ENCODE results near the gene SLC25A25.
"Not testable (repeated sequence)": the region's sequence is repeated elsewhere in the genome, so short reads cannot be mapped to it uniquely, and the experiment has no call there.

SLC25A25 gene

DNA sequence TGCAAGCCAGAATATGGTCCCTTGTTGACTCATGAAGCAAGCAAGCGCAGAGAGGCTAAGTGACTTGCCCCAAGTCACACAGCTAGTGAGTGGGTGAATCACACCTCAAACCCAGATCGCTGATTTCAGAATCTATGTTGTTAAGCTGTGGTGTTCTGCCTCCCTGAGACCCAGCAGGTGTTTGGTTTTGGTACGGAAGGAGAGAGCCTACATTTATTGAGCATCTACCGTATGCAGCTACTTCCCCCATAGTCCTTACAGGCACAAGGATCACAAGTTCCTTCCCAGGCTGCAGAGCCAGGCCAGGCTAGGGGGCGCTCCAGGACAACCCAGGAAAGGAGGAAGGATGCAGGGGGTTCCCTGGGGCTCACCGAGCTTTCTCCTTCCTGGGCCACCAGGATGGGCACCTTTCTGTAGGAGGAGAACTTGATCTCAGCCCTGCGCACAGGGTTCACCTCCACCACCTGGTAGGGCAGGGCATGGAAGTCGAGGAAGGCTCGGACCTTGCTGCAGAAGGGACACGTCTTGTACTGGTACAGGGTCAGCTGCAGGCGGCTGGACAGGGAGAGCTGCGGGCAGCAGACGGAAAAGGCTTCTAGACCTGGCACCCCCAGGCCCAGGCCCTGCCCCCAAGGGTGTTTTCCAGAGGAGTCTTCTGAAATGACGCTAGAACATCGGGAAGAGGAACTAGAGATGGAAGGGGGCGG, 57.0 kb downstream of the SLC25A25 start:
- no peak for DNase-seq (ENCODE audit: low spot score)

GRCh38 chr9:128125580-128126354, 57.7 kb downstream of the SLC25A25 start:
- no peak for DNase-seq (ENCODE audit: low spot score)

GRCh38 chr9:128127568-128127989, 59.5 kb downstream of the SLC25A25 start, which contains the start of gene PTGES2:
TSS of gene PTGES2 (minus strand) at chr9:128127729. CDS start at chr9:128127717, 12 bp downstream.
- peak; percentile 92 for DNase-seq (ENCODE audit: low spot score)

DNA sequence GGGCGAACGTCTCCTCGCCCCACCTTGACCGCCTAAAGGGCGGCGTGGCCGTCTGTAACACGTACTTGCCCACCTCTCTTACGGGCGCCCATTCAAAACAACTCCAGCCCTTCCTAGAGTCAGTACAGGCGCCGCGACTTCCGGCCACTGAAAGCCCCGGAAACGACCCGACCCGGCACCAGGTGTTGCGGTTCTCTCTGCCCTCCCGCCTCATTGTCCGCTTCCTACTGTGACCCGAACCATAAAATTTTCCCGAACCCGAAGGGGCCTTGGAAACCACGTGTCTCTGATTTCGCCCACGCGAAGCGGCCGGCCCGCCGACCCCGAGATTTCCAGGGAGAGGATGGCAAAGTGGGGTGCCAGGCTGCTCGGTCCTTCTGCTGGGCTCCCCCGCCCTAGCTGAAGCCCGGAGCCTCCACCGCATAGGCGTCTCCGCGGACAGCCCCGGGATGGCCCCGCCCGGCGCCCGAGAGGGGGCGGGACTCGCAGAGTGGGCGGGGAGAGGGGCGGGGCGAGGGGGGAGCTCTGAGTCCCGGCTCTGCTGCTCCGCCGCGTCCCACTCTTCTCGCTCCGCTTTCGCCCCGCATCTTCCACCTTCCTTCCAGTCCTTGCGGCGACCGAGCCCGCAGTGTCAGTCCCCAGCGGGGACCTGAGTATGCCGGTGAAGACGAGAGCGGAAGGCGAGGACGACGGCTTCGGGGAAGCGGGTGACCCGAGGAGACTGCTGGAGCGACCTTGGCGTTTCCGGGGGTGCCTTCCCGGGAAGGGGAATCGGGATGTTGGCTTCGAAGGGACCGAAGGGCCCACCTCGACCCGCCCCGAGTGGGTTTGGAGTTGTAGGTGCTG, 60.2 kb downstream of the SLC25A25 start:
- DNase-seq (ENCODE audit: low spot score) = peak; percentile 97

GRCh38 chr9:128128836-128129590, 61.0 kb downstream of the SLC25A25 start:
- no peak for DNase-seq (ENCODE audit: low spot score)

- DNase-seq (ENCODE audit: low spot score) = not testable (repeated sequence)
Observed at GRCh38 chr9:128129976-128130590, 62.1 kb downstream of the SLC25A25 start.

DNA sequence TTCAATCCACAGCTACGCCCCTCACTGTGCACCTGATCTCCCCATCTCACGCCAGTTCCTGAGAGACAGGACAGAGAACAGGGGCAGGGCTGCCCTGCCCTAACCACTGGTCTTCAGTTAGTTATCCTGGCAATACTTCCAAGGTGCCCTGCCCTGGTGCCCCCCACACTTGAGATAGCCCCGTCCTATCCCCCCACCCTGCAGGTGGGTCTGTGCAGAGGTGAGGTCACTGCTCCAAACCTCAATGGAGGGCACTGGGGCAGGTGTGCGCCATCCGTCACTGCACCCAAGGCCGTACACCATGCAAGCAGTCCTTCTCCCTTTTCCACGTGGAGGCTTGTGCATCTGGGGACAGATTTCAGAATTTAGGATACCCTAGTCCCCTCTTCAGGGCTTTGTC, 62.6 kb downstream of the SLC25A25 start:
- DNase-seq (ENCODE audit: low spot score) = not testable (repeated sequence)

- not testable (repeated sequence) for DNase-seq (ENCODE audit: low spot score)
Observed at GRCh38 chr9:128131346-128131745, 63.3 kb downstream of the SLC25A25 start.

- not testable (repeated sequence) for DNase-seq (ENCODE audit: low spot score)
Observed at GRCh38 chr9:128132139-128132538, 64.1 kb downstream of the SLC25A25 start.

DNA sequence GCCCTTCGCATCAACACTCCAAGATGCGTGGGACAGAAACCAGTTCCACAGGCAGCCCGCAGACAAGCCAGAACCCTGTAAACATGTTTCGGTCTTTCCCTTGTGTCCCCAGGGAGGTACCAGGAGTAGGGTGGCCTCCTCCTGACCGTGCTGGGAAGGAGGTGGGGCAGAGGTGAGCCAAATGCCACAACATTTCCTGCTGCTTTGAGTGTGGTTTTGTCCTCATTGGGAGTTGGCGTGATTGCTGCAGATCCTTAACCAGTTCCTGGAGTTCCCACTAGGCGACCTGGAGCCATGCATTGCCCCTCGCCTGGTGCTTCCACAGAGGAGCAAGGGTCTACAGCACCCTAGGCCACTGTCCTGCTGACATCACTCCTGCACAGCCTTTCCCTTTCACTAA, 67.5 kb downstream of the SLC25A25 start:
- not testable (repeated sequence) for DNase-seq (ENCODE audit: low spot score)

DNA sequence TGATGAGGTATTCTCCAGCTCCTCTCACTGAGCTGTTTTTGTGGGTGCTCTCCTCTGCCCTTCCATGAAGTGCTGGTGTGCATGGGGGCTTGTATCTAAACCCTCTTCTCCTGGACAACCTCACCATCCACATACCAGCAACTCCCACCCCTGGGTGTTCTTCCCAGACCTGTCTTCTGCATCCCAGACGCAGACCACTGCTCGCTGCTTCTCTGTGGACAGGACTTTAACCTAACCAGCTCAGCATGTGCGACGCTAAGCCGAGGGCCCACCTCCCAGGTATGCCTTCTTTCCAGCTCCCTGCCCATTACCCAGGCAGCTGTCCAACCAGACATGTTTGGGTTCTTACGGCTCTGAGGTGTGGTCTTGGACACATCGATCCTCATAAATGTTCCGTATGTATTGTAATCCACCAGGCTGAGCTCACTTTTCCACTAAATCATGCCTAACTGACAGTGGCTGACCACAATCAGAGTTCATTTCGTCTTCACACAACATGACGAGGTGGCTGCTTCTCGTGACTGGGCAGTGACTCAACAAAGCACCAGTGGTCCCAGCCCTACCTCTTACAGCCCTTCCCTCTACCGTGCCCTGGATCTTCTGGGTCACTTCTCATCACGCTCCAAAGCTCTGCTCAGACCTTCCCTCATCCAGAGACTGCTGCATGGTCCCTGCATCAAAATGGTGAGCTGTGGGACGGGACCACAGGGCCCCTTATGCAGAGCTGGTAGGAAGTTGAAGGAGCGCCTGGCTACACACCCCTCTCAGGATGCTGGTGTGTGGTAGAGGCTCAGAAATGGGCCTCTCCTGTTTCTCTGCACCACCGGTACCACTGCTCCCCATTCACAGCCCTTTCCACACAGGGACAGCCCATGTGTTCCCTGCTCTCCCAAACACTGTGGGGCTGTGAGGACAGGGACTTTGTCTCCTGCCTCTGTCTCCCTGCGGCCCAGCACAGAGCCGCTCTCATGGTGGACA, 69.1 kb downstream of the SLC25A25 start:
- DNase-seq (ENCODE audit: low spot score) = peak; percentile 38

- no peak for DNase-seq (ENCODE audit: low spot score)
Observed at GRCh38 chr9:128138001-128138400, 70.0 kb downstream of the SLC25A25 start.

GRCh38 chr9:128139621-128140020, 71.6 kb downstream of the SLC25A25 start:
- no peak for DNase-seq (ENCODE audit: low spot score)

DNA sequence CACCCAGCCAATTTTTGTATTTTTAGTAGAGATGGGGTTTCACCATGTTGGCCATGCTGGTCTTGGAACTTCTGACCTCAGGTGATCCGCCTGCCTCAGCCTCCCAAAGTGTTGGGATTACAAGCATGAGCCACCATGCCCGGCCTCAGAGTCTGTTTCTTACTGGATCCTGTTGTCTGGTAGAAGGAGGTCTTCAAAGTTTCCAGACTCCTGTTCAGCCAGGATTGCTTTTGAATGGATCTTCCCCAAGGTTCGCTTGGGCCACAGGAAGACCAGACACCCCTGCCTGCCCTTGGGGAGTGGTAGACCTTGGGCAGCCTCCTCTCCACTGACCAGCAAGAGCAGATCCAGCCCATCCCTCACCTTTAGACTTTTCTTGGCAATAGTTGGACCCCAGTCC, 73.6 kb downstream of the SLC25A25 start:
- DNase-seq (ENCODE audit: low spot score) = no peak

GRCh38 chr9:128142061-128142460, 74.0 kb downstream of the SLC25A25 start:
- no peak for DNase-seq (ENCODE audit: low spot score)

DNA sequence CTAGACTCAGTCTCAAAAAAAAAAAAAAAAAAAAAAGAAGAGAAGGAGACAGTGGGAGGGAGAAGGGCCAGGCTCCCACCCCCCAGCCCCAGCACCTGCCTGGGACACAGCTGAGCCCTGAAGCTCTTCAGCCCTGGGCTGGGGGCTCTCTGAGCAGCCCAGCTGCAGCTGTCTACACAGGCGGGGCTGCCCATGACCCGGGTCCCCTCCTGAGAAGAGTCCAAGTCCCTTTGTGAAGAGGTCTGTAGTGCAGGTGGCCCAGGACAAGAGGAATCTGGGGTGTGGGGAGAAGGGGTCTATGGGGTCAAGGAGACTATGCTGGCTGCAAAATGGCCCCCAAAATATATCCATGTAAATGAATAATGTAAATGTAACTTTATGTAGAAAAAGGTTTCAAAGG, 74.6 kb downstream of the SLC25A25 start:
- DNase-seq (ENCODE audit: low spot score) = no peak

- no peak for DNase-seq (ENCODE audit: low spot score)
Observed at GRCh38 chr9:128143525-128144238, 75.7 kb downstream of the SLC25A25 start.

GRCh38 chr9:128144239-128145181, 76.5 kb downstream of the SLC25A25 start:
- no peak for DNase-seq (ENCODE audit: low spot score)
